HEK293 (cell line): Measurements from ENCODE around the gene MMUT.

Experiments
- CTCF ChIA-PET: fragments of 350-600 bp; formaldehyde crosslinking; extraction: SDS; loops from one replicate; lab custom pipeline; 2021; ENCODE audit warnings: antibody characterized with exemption; lab: Yijun Ruan, JAX
- POLR2A ChIA-PET: fragments of 300-600 bp; formaldehyde crosslinking; extraction: SDS; loops from one replicate; lab custom pipeline; 2020; ENCODE audit warnings: antibody characterized with exemption, inconsistent platforms; lab: Yijun Ruan, JAX
- H3K27ac ChIP-seq: fragments of 200-500 bp; sonication (Bioruptor generic); 2 replicates; pipeline ENCODE4 v1.5.1; 2014; ENCODE audit warnings: low read depth, low read length, control low read depth, inconsistent platforms; ENCODE audit errors: extremely low read depth
- H3K36me3 ChIP-seq, 2 experiments: fragments of 200-500 bp in 1 of 2; sonication (Bioruptor generic) in 1 of 2; 1 replicate in 1 of 2; 2 replicates in 1 of 2; pipeline ENCODE4 v1.5.1; 2014 to 2017; ENCODE audit warnings: inconsistent platforms in 2 of 2, low read length in 2 of 2; ENCODE audit not compliant: control insufficient read depth in 2 of 2, insufficient read depth in 1 of 2
- H3K4me1 ChIP-seq: fragments of 200-500 bp; sonication (Bioruptor generic); 2 replicates; pipeline ENCODE4 v1.5.1; 2014; ENCODE audit warnings: mild to moderate bottlenecking, low read length, inconsistent platforms; ENCODE audit not compliant: control insufficient read depth, insufficient read depth
- H3K4me3 ChIP-seq: 2 replicates; pipeline ENCODE4 v1.5.1; 2011; ENCODE audit warnings: low read depth, mild to moderate bottlenecking, control low read depth, low read length, moderate library complexity
- H3K9me3 ChIP-seq: fragments of 200-500 bp; sonication (Bioruptor generic); 2 replicates; pipeline ENCODE4 v1.5.1; 2014; ENCODE audit warnings: low read depth, low read length, inconsistent platforms; ENCODE audit not compliant: control insufficient read depth, insufficient read depth
- HOXD13 ChIP-seq: sonication (generic); formaldehyde crosslinking; IDR thresholded peaks from 2 replicates; pipeline ENCODE4 v1.8.0; 2022; ENCODE audit warnings: missing genetic modification reagents, borderline replicate concordance
- KLF10 ChIP-seq: fragments of 450-650 bp; IDR thresholded peaks from 2 replicates; pipeline ENCODE4 v1.5.1; 2018; ENCODE audit warnings: missing biosample characterization, mild to moderate bottlenecking, missing genetic modification characterization
- PRDM4 ChIP-seq: fragments of 450-650 bp; formaldehyde crosslinking; IDR thresholded peaks from 2 replicates; pipeline ENCODE4 v1.5.1; 2017; ENCODE audit warnings: missing biosample characterization, missing genetic modification characterization
- PRDM6 ChIP-seq: fragments of 450-650 bp; formaldehyde crosslinking; IDR thresholded peaks from 2 replicates; pipeline ENCODE4 v1.5.1; 2017; ENCODE audit warnings: missing biosample characterization, missing genetic modification characterization
- REST ChIP-seq: fragments of 450-650 bp; formaldehyde crosslinking; IDR thresholded peaks from 2 replicates; pipeline ENCODE4 v1.5.1; 2016; ENCODE audit warnings: missing biosample characterization, missing genetic modification characterization
- SALL2 ChIP-seq: fragments of 450-650 bp; formaldehyde crosslinking; IDR thresholded peaks from 2 replicates; pipeline ENCODE4 v1.5.0; 2017; ENCODE audit warnings: missing biosample characterization, mild to moderate bottlenecking, missing genetic modification characterization, borderline replicate concordance
- ZBTB20 ChIP-seq: fragments of 450-650 bp; formaldehyde crosslinking; IDR thresholded peaks from 2 replicates; pipeline ENCODE4 v1.5.1; 2016; ENCODE audit warnings: missing biosample characterization, missing genetic modification characterization
- ZFP37 ChIP-seq: fragments of 450-650 bp; formaldehyde crosslinking; IDR thresholded peaks from 2 replicates; pipeline ENCODE4 v1.5.1; 2016; ENCODE audit warnings: missing biosample characterization, missing genetic modification characterization
- ZNF112 ChIP-seq: fragments of 450-650 bp; formaldehyde crosslinking; IDR thresholded peaks from 2 replicates; pipeline ENCODE4 v1.5.0; 2017; ENCODE audit warnings: missing biosample characterization, missing genetic modification characterization
- ZNF132 ChIP-seq: fragments of 450-650 bp; formaldehyde crosslinking; IDR thresholded peaks from 2 replicates; pipeline ENCODE4 v1.5.1; 2017; ENCODE audit warnings: missing biosample characterization, missing genetic modification characterization, borderline replicate concordance
- ZNF157 ChIP-seq: fragments of 450-650 bp; formaldehyde crosslinking; IDR thresholded peaks from 2 replicates; pipeline ENCODE4 v1.5.1; 2016; ENCODE audit warnings: missing biosample characterization, missing genetic modification characterization
- ZNF223 ChIP-seq: fragments of 450-650 bp; formaldehyde crosslinking; IDR thresholded peaks from 2 replicates; pipeline ENCODE4 v1.5.1; 2016; ENCODE audit warnings: missing biosample characterization, missing genetic modification characterization
- ZNF23 ChIP-seq: fragments of 450-650 bp; formaldehyde crosslinking; IDR thresholded peaks from 2 replicates; pipeline ENCODE4 v1.5.1; 2016; ENCODE audit warnings: missing biosample characterization, missing genetic modification characterization, borderline replicate concordance
- ZNF280D ChIP-seq: fragments of 450-650 bp; formaldehyde crosslinking; IDR thresholded peaks from 2 replicates; pipeline ENCODE4 v1.5.1; 2016; ENCODE audit warnings: missing biosample characterization, missing genetic modification characterization
- ZNF335 ChIP-seq: fragments of 450-650 bp; formaldehyde crosslinking; conservative IDR thresholded peaks from 2 replicates; pipeline ENCODE4 v1.5.1; 2016; ENCODE audit warnings: missing biosample characterization, missing genetic modification characterization
- ZNF366 ChIP-seq: fragments of 450-650 bp; formaldehyde crosslinking; conservative IDR thresholded peaks from 2 replicates; pipeline ENCODE4 v1.5.1; 2016; ENCODE audit warnings: missing biosample characterization, missing genetic modification characterization
- ZNF623 ChIP-seq: fragments of 450-650 bp; formaldehyde crosslinking; IDR thresholded peaks from 2 replicates; pipeline ENCODE4 v1.5.1; 2016; ENCODE audit warnings: missing biosample characterization, missing genetic modification characterization
- ZNF624 ChIP-seq: fragments of 450-650 bp; formaldehyde crosslinking; IDR thresholded peaks from 2 replicates; pipeline ENCODE4 v1.5.1; 2017; ENCODE audit warnings: missing biosample characterization, missing genetic modification characterization
- ZNF660 ChIP-seq: fragments of 450-650 bp; IDR thresholded peaks from 2 replicates; pipeline ENCODE4 v1.5.1; 2018; ENCODE audit warnings: missing biosample characterization, mild to moderate bottlenecking, missing genetic modification characterization
- ZNF777 ChIP-seq: fragments of 450-650 bp; formaldehyde crosslinking; IDR thresholded peaks from 2 replicates; pipeline ENCODE4 v1.5.1; 2017; ENCODE audit warnings: missing biosample characterization, missing genetic modification characterization, borderline replicate concordance
- ZSCAN23 ChIP-seq: fragments of 450-650 bp; formaldehyde crosslinking; IDR thresholded peaks from 2 replicates; pipeline ENCODE4 v1.5.1; 2016; ENCODE audit warnings: missing biosample characterization, missing genetic modification characterization

MMUT gene

GRCh38 chr6:49504666-49505065 is 41.6 kb upstream of the MMUT start:
- H3K4me1 ChIP-seq, result no peaks in the 10 kb centered on the region
- H3K27ac ChIP-seq, result no peak overlapping the region
- no peaks in the 10 kb centered on the region for H3K36me3 ChIP-seq
- CTCF ChIA-PET, result no interaction called here
- TF ChIP-seq ZNF157 (tag by site-specific recombination) (no peak), ZNF223 (no peak), ZNF335 (no peak), ZSCAN23 (tag by site-specific recombination) (no peak), ZNF132 (no peak), SALL2 (tag by site-specific recombination) (no peak), ZFP37 (tag by site-specific recombination) (no peak), KLF10 (tag by site-specific recombination) (no peak), ZBTB20 (tag by site-specific recombination) (no peak), PRDM6 (tag by site-specific recombination) (no peak), HOXD13 (CRISPR knock-in tag) (no peak), ZNF366 (tag by site-specific recombination) (no peak)
- POLR2A ChIA-PET, result no interaction called here
- no peak overlapping the region for H3K4me3 ChIP-seq
- H3K9me3 ChIP-seq, result no peaks in the 10 kb centered on the region

- H3K9me3 ChIP-seq, result no peaks in the 10 kb centered on the region
- POLR2A ChIA-PET, result no interaction called here
- no peak for TF ChIP-seq ZNF280D (tag by site-specific recombination)
- no peak for TF ChIP-seq ZNF623 (tag by site-specific recombination)
- TF ChIP-seq ZNF112, result no peak
- TF ChIP-seq ZNF23, result no peak
- no peak for TF ChIP-seq ZNF777 (tag by site-specific recombination)
- TF ChIP-seq PRDM6 (tag by site-specific recombination), result no peak
- TF ChIP-seq, all 188 proteins: peak for 0
- Histone ChIP-seq H3K27ac (no peak within 1 kb of the TSS), H3K4me3 (no peak within 1 kb of the TSS), H3K4me1 (no peaks in the 10 kb centered on the region), H3K36me3 (no peaks in the 10 kb centered on the region)
- CTCF ChIA-PET, result no interaction called here
Measured at GRCh38 chr6:49499623-49500022, 36.6 kb upstream of the MMUT start, which contains the start of gene GLYATL3. TSS of gene GLYATL3 (plus strand) at chr6:49499923. CDS start at chr6:49511991, 12,068 bp downstream.

- Histone ChIP-seq H3K4me3 (no peak overlapping the region), H3K9me3 (no peaks in the 10 kb centered on the region), H3K27ac (no peak overlapping the region), H3K36me3 (peaks cover 0 to 4% of the 10 kb centered on the region in 2 experiments; a peak in 1 of 3 replicates), H3K4me1 (no peaks in the 10 kb centered on the region)
- CTCF ChIA-PET, result interaction anchor here (0.6 to 0.7 kb wide), 2 partner anchors 433 to 1590 kb away, joined by 3 to 4 read pairs; no protein-coding TSS in a partner anchor
- POLR2A ChIA-PET, result no interaction called here
- TF ChIP-seq ZNF624 (tag by site-specific recombination), result no peak
- TF ChIP-seq PRDM4 (tag by site-specific recombination), result no peak
- no peak for TF ChIP-seq ZNF660 (tag by site-specific recombination)
- TF ChIP-seq REST (tag by site-specific recombination), result no peak
Measured at GRCh38 chr6:49499126-49499525, 36.1 kb upstream of the MMUT start.
